ENCODE measurements around the gene RPP25.

DNA sequence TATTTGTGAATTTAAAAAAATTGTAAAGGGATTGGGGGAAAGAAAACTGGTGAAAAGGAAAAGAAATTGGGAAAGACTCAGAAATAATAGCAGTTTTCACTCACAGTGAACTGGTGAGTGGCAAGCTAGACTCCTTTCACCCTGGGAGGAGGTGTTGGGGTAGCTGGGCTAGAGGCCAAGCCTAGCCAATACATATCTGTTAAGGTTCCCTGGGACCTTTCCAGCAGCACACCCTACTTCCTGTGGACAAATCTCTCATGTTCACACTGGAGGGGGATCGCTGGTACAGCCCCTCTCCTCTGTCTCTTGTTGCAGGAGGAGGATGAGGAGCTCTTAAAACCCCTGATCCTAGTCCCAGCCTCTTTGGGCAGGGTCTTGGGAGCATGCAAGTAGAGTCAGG is 3.7 kb upstream of the RPP25 start:
- TF ChIP-seq, protein P1, sequence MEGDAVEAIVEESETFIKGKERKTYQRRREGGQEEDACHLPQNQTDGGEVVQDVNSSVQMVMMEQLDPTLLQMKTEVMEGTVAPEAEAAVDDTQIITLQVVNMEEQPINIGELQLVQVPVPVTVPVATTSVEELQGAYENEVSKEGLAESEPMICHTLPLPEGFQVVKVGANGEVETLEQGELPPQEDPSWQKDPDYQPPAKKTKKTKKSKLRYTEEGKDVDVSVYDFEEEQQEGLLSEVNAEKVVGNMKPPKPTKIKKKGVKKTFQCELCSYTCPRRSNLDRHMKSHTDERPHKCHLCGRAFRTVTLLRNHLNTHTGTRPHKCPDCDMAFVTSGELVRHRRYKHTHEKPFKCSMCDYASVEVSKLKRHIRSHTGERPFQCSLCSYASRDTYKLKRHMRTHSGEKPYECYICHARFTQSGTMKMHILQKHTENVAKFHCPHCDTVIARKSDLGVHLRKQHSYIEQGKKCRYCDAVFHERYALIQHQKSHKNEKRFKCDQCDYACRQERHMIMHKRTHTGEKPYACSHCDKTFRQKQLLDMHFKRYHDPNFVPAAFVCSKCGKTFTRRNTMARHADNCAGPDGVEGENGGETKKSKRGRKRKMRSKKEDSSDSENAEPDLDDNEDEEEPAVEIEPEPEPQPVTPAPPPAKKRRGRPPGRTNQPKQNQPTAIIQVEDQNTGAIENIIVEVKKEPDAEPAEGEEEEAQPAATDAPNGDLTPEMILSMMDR (IDR thresholded peaks at IDR 0.05): no peak
- no peak for TF ChIP-seq POLR2A (IDR thresholded peaks at IDR 0.05)

Data from Peyer's patch (tissue), 4 donors.